ENCODE results near the gene UGT1A6. TPM values are rescaled to one million over a fixed set of nuclear protein-coding genes. Genes with fewer than 3 reads are reported as not detected.
"Not testable (repeated sequence)": the region's sequence is repeated elsewhere in the genome, so short reads cannot be mapped to it uniquely, and the experiment has no call there.

Gene UGT1A6
- total RNA-seq, 1 experiment from 2014 or later: 0.79 TPM

GRCh38 chr2:233651430-233651829, 41.3 kb upstream of the UGT1A6 start:
- Mint-ChIP-seq H3K36me3 (ENCODE audit: insufficient read depth, unreplicated experiment) (no peaks in the 10 kb centered on the region), H3K4me3 (ENCODE audit: unreplicated experiment) (no peak overlapping the region), H3K4me1 (ENCODE audit: insufficient read depth, unreplicated experiment) (no peaks in the 10 kb centered on the region), H3K27me3 (ENCODE audit: insufficient read depth, unreplicated experiment) (no peaks in the 10 kb centered on the region), H3K9me3 (ENCODE audit: unreplicated experiment) (peaks cover 4% of the 10 kb centered on the region), H3K27ac (ENCODE audit: low read depth, unreplicated experiment) (no peak overlapping the region)
- BruUV-seq (replicated peaks): no TSS peak
- intact Hi-C loops (cut with micrococcal nuclease): no loop called here
- no peak for DNase-seq (ENCODE audit: unreplicated experiment)
- TF ChIP-seq CTCF (IDR thresholded peaks at IDR 0.05; ENCODE audit: unreplicated experiment): no peak
- ChIA-PET CTCF (interaction anchor here (0.6 kb wide), 1 partner anchor 24 kb away, joined by 3 read pairs; no protein-coding TSS in a partner anchor), POLR2A (no interaction called here)

GRCh38 chr2:233654501-233654900, 38.2 kb upstream of the UGT1A6 start:
- TF ChIP-seq CTCF (IDR thresholded peaks at IDR 0.05; ENCODE audit: unreplicated experiment): no peak
- POLR2A ChIA-PET: interaction anchor here (0.6 kb wide), 1 partner anchor 59 kb away, joined by 3 read pairs; no protein-coding TSS in a partner anchor
- Mint-ChIP-seq H3K4me1 (ENCODE audit: insufficient read depth, unreplicated experiment) (no peaks in the 10 kb centered on the region), H3K9me3 (ENCODE audit: unreplicated experiment) (no peaks in the 10 kb centered on the region), H3K4me3 (ENCODE audit: unreplicated experiment) (no peak overlapping the region), H3K36me3 (ENCODE audit: insufficient read depth, unreplicated experiment) (no peaks in the 10 kb centered on the region), H3K27ac (ENCODE audit: low read depth, unreplicated experiment) (no peak overlapping the region), H3K27me3 (ENCODE audit: insufficient read depth, unreplicated experiment) (peaks cover 14% of the 10 kb centered on the region)
- BruUV-seq (replicated peaks): no TSS peak
- no peak for DNase-seq (ENCODE audit: unreplicated experiment)
- CTCF ChIA-PET: no interaction called here
- intact Hi-C loops (cut with micrococcal nuclease): no loop called here

- Mint-ChIP-seq H3K27ac (ENCODE audit: low read depth, unreplicated experiment) (no peak overlapping the region), H3K4me3 (ENCODE audit: unreplicated experiment) (no peak overlapping the region), H3K4me1 (ENCODE audit: insufficient read depth, unreplicated experiment) (no peaks in the 10 kb centered on the region), H3K27me3 (ENCODE audit: insufficient read depth, unreplicated experiment) (peaks cover 19% of the 10 kb centered on the region), H3K9me3 (ENCODE audit: unreplicated experiment) (no peaks in the 10 kb centered on the region), H3K36me3 (ENCODE audit: insufficient read depth, unreplicated experiment) (no peaks in the 10 kb centered on the region)
- TF ChIP-seq CTCF (IDR thresholded peaks at IDR 0.05; ENCODE audit: unreplicated experiment): no peak
- BruUV-seq (replicated peaks): no TSS peak
- ChIA-PET CTCF (no interaction called here), POLR2A (no interaction called here)
- intact Hi-C loops (cut with micrococcal nuclease): no loop called here
- DNase-seq (ENCODE audit: unreplicated experiment): no peak
Observed at GRCh38 chr2:233655043-233655442, 37.6 kb upstream of the UGT1A6 start.

GRCh38 chr2:233655943-233656342, 36.7 kb upstream of the UGT1A6 start:
- H3K27ac Mint-ChIP-seq (ENCODE audit: low read depth, unreplicated experiment); CTCF ChIA-PET; H3K9me3 Mint-ChIP-seq (ENCODE audit: unreplicated experiment); H3K4me3 Mint-ChIP-seq (ENCODE audit: unreplicated experiment); H3K4me1 Mint-ChIP-seq (ENCODE audit: insufficient read depth, unreplicated experiment); intact Hi-C loops (cut with micrococcal nuclease); BruUV-seq (replicated peaks); DNase-seq (ENCODE audit: unreplicated experiment); H3K36me3 Mint-ChIP-seq (ENCODE audit: insufficient read depth, unreplicated experiment); POLR2A ChIA-PET: not testable (repeated sequence)
- H3K27me3 Mint-ChIP-seq (ENCODE audit: insufficient read depth, unreplicated experiment): peaks cover 23% of the 10 kb centered on the region

- POLR2A ChIA-PET: no interaction called here
- Mint-ChIP-seq H3K4me1 (ENCODE audit: insufficient read depth, unreplicated experiment) (no peaks in the 10 kb centered on the region), H3K9me3 (ENCODE audit: unreplicated experiment) (no peaks in the 10 kb centered on the region), H3K27ac (ENCODE audit: low read depth, unreplicated experiment) (no peak overlapping the region), H3K27me3 (ENCODE audit: insufficient read depth, unreplicated experiment) (peaks cover 23% of the 10 kb centered on the region), H3K36me3 (ENCODE audit: insufficient read depth, unreplicated experiment) (no peaks in the 10 kb centered on the region), H3K4me3 (ENCODE audit: unreplicated experiment) (no peak overlapping the region)
- no peak for DNase-seq (ENCODE audit: unreplicated experiment)
- no TSS peak for BruUV-seq (replicated peaks)
- CTCF ChIA-PET: no interaction called here
- intact Hi-C loops (cut with micrococcal nuclease): no loop called here
- TF ChIP-seq CTCF (IDR thresholded peaks at IDR 0.05; ENCODE audit: unreplicated experiment): no peak
Observed at GRCh38 chr2:233656443-233656842, 36.2 kb upstream of the UGT1A6 start.
